Glutamatergic neuron (in vitro differentiated cells): ENCODE data around the gene RHOH. TPM values are rescaled to one million over a fixed set of nuclear protein-coding genes. Genes with fewer than 3 reads are reported as not detected.

Experiments
- DNase-seq: peaks from one replicate; pipeline ENCODE4 v3.0.0; 2022
- H3K27ac Mint-ChIP-seq: one replicate; pipeline ENCODE4 v1.8.0; 2020; ENCODE audit warnings: mild to moderate bottlenecking, mixed read lengths, inconsistent platforms; ENCODE audit not compliant: unreplicated experiment
- H3K27me3 Mint-ChIP-seq: one replicate; pipeline ENCODE4 v1.8.0; 2020; ENCODE audit warnings: mild to moderate bottlenecking, moderate library complexity, mixed read lengths, inconsistent platforms; ENCODE audit not compliant: unreplicated experiment
- H3K36me3 Mint-ChIP-seq: one replicate; pipeline ENCODE4 v1.8.0; 2020; ENCODE audit warnings: mild to moderate bottlenecking, mixed read lengths, inconsistent platforms; ENCODE audit not compliant: unreplicated experiment
- H3K4me1 Mint-ChIP-seq: one replicate; pipeline ENCODE4 v1.8.0; 2020; ENCODE audit warnings: mild to moderate bottlenecking, low read depth, mixed read lengths, inconsistent platforms; ENCODE audit not compliant: unreplicated experiment
- H3K4me3 Mint-ChIP-seq: one replicate; pipeline ENCODE4 v1.8.0; 2020; ENCODE audit warnings: mild to moderate bottlenecking, mixed read lengths, inconsistent platforms; ENCODE audit not compliant: unreplicated experiment
- H3K9me3 Mint-ChIP-seq: one replicate; pipeline ENCODE4 v1.8.0; 2020; ENCODE audit warnings: mild to moderate bottlenecking, moderate library complexity, mixed read lengths, inconsistent platforms; ENCODE audit not compliant: unreplicated experiment
- CTCF ChIP-seq: fragments of 200-600 bp; sonication (generic); IDR thresholded peaks from one replicate; pipeline ENCODE4 v1.5.0; 2021; ENCODE audit not compliant: partially characterized antibody, unreplicated experiment
- total RNA-seq: library from RNA; stranded (reverse); fragmentation: NEBNext Ultra II Directional; extraction: Animal tissue kit (Norgen Biotek cat#: 25700); gene quantifications from one replicate; pipeline ENCODE4 v1.2.1, GENCODE V29; 2021; ENCODE audit not compliant: unreplicated experiment

RHOH gene
- total RNA-seq, 1 donor from 2014 or later, result not detected

DNA sequence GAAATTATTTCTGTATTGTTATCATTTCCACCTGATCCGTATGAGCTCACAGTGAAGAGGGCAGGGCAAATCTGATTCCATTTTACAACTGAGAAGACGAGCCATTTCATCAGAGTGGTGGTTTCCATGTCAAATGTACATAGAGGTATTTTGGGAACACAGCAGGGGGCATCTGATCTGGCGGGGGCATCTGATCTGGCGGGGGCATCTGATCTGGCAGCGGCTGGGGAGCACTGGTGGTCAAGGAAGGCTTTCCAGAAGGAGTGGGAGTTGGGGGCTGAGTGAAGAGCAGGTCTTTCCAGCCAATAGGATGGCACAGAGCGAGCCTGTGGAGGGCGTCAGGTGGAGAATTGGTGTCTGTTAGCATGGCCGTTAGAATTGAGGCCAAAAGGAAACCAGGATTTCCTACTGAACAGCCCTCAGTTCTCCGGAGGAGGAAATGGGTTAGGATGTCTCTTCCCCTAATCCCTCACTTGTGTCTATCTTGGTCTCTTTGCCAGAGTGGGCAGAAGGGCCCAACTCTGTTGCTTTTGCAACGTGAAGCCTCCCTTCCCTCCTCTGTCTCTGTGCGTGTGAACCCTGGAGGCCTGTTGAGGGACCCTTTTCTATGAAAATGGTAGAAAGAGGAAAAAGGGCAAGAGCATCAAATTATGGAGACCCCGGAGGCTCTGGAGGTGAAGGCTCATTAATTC is 41.3 kb downstream of the RHOH start:
- Mint-ChIP-seq H3K36me3 (no peaks in the 10 kb centered on the region), H3K4me1 (no peaks in the 10 kb centered on the region), H3K4me3 (no peak overlapping the region), H3K9me3 (peaks cover 4% of the 10 kb centered on the region), H3K27me3 (peaks cover 6% of the 10 kb centered on the region), H3K27ac (no peak overlapping the region)
- TF ChIP-seq CTCF, result no peak
- DNase-seq, result no peak

DNA sequence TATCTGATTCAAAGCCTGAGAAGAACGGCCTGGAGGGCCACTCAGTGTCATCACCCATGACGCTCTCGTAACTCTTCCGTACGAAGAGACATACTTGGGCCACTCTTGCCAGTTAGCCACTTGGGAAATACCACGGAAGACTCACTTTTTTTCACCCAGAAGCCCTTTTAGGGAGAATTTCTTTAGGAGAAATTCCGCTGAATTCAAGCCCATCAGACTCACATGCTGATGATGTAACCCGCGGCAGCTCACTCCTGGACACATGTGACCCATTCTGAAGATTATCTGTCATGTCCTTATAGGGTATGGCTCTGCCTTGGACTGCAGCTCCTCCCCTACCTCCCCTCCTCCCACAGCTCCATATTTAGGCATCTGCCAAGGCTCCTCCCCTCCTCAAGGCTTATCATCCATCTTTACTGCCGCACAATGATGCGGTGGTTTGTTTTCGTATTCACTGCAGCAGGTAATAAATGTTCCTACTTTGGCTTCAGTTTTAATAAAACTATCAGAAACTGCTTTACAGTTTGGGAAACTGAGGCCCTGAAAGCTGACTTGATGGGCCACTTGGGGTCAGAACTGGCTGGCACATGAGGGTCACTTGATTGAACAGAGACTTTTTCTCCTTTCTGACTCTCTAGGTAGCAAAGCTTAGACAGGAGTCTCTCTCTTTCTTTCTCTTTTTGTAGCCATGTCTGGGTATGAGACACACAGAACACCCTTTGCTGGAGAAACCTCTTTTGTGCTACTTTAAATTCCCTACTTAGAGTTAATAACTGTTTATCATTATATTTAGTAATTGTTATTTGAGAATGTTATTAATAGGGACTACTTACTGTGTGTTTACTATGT is 42.1 kb downstream of the RHOH start:
- Mint-ChIP-seq H3K4me3 (no peak overlapping the region), H3K36me3 (no peaks in the 10 kb centered on the region), H3K27ac (no peak overlapping the region), H3K27me3 (peaks cover 6% of the 10 kb centered on the region), H3K9me3 (peaks cover 5% of the 10 kb centered on the region), H3K4me1 (no peaks in the 10 kb centered on the region)
- no peak for DNase-seq
- no peak for TF ChIP-seq CTCF

- peaks cover 5% of the 10 kb centered on the region for H3K9me3 Mint-ChIP-seq
- H3K27me3 Mint-ChIP-seq, result peaks cover 6% of the 10 kb centered on the region
- DNase-seq, result no peak
- no peak for TF ChIP-seq CTCF
- H3K27ac Mint-ChIP-seq, result no peak overlapping the region
- H3K4me1 Mint-ChIP-seq, result no peaks in the 10 kb centered on the region
- H3K36me3 Mint-ChIP-seq, result no peaks in the 10 kb centered on the region
- no peak overlapping the region for H3K4me3 Mint-ChIP-seq
These were observed 43.3 kb downstream of the RHOH start for GRCh38 chr4:40240040-40240653.

DNA sequence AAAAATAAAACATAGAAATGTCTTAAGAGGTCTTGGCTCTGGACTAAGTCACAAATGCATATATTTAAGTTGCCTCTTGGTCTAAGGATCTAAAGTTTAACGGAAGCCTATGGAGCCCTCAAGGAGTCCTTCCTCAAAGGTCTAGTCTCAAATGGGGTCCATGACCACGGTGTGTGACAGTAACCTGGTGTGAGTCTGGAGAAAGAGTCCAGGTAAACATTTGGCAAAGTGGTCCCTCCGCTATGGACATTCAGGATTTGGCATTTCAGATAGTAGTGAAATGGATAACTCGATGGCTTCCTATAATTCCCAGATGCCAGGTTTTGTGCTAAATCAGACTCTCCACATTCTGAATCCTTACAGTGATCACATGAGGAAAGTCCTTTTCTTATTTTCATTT is 44.2 kb downstream of the RHOH start:
- no peak for DNase-seq
- no peaks in the 10 kb centered on the region for H3K36me3 Mint-ChIP-seq
- peaks cover 5% of the 10 kb centered on the region for H3K9me3 Mint-ChIP-seq
- H3K4me3 Mint-ChIP-seq, result no peak overlapping the region
- H3K27me3 Mint-ChIP-seq, result peaks cover 6% of the 10 kb centered on the region
- no peak for TF ChIP-seq CTCF
- no peaks in the 10 kb centered on the region for H3K4me1 Mint-ChIP-seq
- H3K27ac Mint-ChIP-seq, result no peak overlapping the region

- no peak for TF ChIP-seq CTCF
- no peaks in the 10 kb centered on the region for H3K4me1 Mint-ChIP-seq
- H3K27ac Mint-ChIP-seq, result no peak overlapping the region
- H3K27me3 Mint-ChIP-seq, result peaks cover 6% of the 10 kb centered on the region
- no peak overlapping the region for H3K4me3 Mint-ChIP-seq
- H3K36me3 Mint-ChIP-seq, result no peaks in the 10 kb centered on the region
- H3K9me3 Mint-ChIP-seq, result peaks cover 5% of the 10 kb centered on the region
- DNase-seq, result no peak
These were observed 45.1 kb downstream of the RHOH start for GRCh38 chr4:40241941-40242340.
